ENCODE data around the gene TSEN2.

The TSEN2 gene

GRCh38 chr3:12489368-12489767 lies 5.1 kb downstream of the TSEN2 start:
- H3K36me3 Mint-ChIP-seq, result peaks cover 16% of the 10 kb centered on the region
- no peak for ATAC-seq (ENCODE audit: low read depth)

GRCh38 chr3:12489832-12490231 lies 5.6 kb downstream of the TSEN2 start:
- H3K4me1 Mint-ChIP-seq, result peaks cover 16% of the 10 kb centered on the region
- H3K4me3 Mint-ChIP-seq, result no peak overlapping the region
- H3K36me3 Mint-ChIP-seq, result peaks cover 16% of the 10 kb centered on the region
- no peak for DNase-seq (ENCODE audit: low spot score in 2 of 2)
- ATAC-seq (ENCODE audit: low read depth), result no peak
- no peaks in the 10 kb centered on the region for H3K27me3 Mint-ChIP-seq
- no peak overlapping the region for H3K27ac Mint-ChIP-seq
- no peaks in the 10 kb centered on the region for H3K9me3 Mint-ChIP-seq

More at GRCh38 chr3:12489368-12489767, 5.1 kb downstream of the TSEN2 start:
- H3K9me3 Mint-ChIP-seq, result no peaks in the 10 kb centered on the region
- H3K4me1 Mint-ChIP-seq, result peaks cover 16% of the 10 kb centered on the region
- no peak overlapping the region for H3K27ac Mint-ChIP-seq
- no peaks in the 10 kb centered on the region for H3K27me3 Mint-ChIP-seq
- no peak for DNase-seq (ENCODE audit: low spot score in 2 of 2)
- H3K4me3 Mint-ChIP-seq, result no peak overlapping the region

DNA sequence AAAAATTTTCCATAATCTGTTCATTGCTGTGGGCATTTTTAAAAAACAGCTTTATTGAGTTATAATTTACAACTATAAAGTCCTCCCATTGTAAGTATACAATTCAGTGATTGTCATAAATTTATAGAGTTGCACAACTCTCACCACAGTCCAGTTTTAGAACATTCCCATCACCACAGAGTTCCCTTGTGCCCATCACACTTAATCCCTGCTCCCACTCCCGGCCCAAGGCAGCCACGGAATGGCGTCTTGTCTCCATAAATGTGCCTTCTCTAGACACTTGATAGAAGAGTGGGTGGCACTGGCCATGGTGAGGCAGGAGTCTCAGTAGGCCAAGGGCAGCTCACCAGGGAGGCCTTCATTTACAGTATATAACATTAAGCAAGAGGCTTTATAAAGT lies 6.3 kb downstream of the TSEN2 start:
- H3K4me3 Mint-ChIP-seq, result no peak overlapping the region
- no peak overlapping the region for H3K27ac Mint-ChIP-seq
- DNase-seq (ENCODE audit: low spot score in 2 of 2), result no peak
- H3K4me1 Mint-ChIP-seq, result peaks cover 13% of the 10 kb centered on the region
- H3K27me3 Mint-ChIP-seq, result no peaks in the 10 kb centered on the region
- ATAC-seq (ENCODE audit: low read depth), result no peak
- peaks cover 16% of the 10 kb centered on the region for H3K36me3 Mint-ChIP-seq
- no peaks in the 10 kb centered on the region for H3K9me3 Mint-ChIP-seq

DNA sequence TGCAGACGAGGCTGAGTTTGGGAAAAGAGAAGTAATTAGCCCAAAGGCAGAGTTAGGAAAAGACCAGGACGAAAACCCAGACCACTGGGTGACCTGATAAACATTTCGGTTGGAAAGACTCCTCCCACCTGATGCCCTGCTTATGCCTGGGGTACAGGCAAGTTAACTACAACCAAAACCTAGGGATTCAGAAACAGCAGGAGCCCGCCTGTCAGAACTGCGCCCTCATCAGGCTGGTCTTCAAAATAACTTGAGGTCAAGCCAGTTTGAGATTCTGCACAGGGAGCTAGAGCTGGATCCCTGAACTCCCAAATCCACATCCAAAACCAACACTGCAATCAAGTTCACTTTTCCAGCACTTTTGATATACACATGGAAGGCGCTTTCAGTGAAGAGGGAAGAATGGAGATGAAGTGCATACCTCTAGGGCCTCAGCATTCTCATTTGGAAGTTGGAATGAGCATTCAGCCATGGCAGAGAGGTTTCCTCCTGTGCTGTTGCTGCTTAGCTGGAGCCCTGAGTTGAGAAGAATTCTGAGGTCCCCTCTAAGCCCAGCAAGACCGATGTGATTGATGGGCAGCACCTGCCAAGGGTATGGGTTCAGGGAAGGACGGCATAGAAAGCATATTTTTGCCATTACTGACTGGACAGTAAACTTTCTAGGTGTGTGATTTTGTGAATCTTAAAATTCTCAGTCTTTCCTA lies 11.6 kb downstream of the TSEN2 start:
- no peak overlapping the region for H3K27ac Mint-ChIP-seq
- no peak overlapping the region for H3K4me3 Mint-ChIP-seq
- peaks cover 31% of the 10 kb centered on the region for H3K36me3 Mint-ChIP-seq
- no peaks in the 10 kb centered on the region for H3K4me1 Mint-ChIP-seq
- no peaks in the 10 kb centered on the region for H3K27me3 Mint-ChIP-seq
- no peak for DNase-seq (ENCODE audit: low spot score in 2 of 2)
- no peaks in the 10 kb centered on the region for H3K9me3 Mint-ChIP-seq
- no peak for ATAC-seq (ENCODE audit: low read depth)

- Mint-ChIP-seq H3K9me3 (no peaks in the 10 kb centered on the region), H3K4me3 (no peak overlapping the region), H3K27me3 (no peaks in the 10 kb centered on the region), H3K36me3 (peaks cover 31% of the 10 kb centered on the region), H3K4me1 (no peaks in the 10 kb centered on the region), H3K27ac (no peak overlapping the region)
- no peak for ATAC-seq (ENCODE audit: low read depth)
- no peak for DNase-seq (ENCODE audit: low spot score in 2 of 2)
Observed at GRCh38 chr3:12496453-12496761, 12.1 kb downstream of the TSEN2 start.

GRCh38 chr3:12499474-12499873 lies 15.2 kb downstream of the TSEN2 start:
- Mint-ChIP-seq H3K36me3 (peaks cover 38% of the 10 kb centered on the region), H3K4me1 (no peaks in the 10 kb centered on the region), H3K27ac (no peak overlapping the region), H3K9me3 (no peaks in the 10 kb centered on the region), H3K27me3 (no peaks in the 10 kb centered on the region), H3K4me3 (no peak overlapping the region)
- no peak for DNase-seq (ENCODE audit: low spot score in 2 of 2)
- ATAC-seq (ENCODE audit: low read depth), result no peak

- ATAC-seq (ENCODE audit: low read depth), result no peak
- Mint-ChIP-seq H3K4me3 (no peak overlapping the region), H3K4me1 (no peaks in the 10 kb centered on the region), H3K27ac (no peak overlapping the region), H3K9me3 (no peaks in the 10 kb centered on the region), H3K27me3 (no peaks in the 10 kb centered on the region), H3K36me3 (peaks cover 43% of the 10 kb centered on the region)
- no peak for DNase-seq (ENCODE audit: low spot score in 2 of 2)
Observed at GRCh38 chr3:12501360-12502020, 17.2 kb downstream of the TSEN2 start.

GRCh38 chr3:12503126-12503957 lies 19.1 kb downstream of the TSEN2 start:
- ATAC-seq (ENCODE audit: low read depth), result no peak
- no peak for DNase-seq (ENCODE audit: low spot score in 2 of 2)
- Mint-ChIP-seq H3K4me1 (no peaks in the 10 kb centered on the region), H3K27ac (no peak overlapping the region), H3K9me3 (no peaks in the 10 kb centered on the region), H3K27me3 (no peaks in the 10 kb centered on the region), H3K4me3 (no peak overlapping the region), H3K36me3 (peaks cover 38% of the 10 kb centered on the region)

- Mint-ChIP-seq H3K36me3 (peaks cover 29% of the 10 kb centered on the region), H3K4me1 (no peaks in the 10 kb centered on the region)
Observed at GRCh38 chr3:12506201-12506709, 22.0 kb downstream of the TSEN2 start.

DNA sequence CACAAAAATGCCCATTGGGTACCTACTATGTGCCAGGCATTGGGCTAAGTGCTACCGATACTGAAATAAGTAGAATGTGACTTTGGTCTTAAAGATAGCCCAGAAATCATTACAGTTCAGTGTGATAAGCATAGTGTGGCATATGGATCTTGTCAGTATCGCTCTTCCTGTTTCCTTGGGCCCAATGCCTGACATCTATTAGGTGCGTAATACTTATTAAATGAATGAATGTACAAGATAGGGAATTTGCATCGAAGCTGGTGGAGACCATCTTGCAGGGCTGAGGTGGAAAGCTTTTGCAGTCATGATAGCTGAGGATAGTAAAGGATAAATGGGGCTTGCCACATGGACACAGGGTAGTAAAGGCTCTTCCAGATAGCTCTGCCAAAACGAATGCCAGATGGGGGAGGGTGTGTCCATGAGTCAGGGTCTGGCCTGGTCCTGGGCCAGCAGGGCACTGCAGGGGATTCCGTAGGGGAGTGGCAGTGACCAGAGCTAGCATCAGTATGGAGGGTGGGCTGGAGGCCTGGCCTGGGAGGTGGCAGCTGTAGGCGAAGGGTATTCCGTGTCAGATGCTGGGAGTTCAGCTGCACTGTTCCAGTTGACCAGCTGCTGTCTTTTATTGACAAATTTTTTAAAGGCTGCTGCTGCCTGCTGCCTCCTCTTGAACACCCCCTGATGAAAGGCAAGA lies 23.5 kb downstream of the TSEN2 start:
- no peaks in the 10 kb centered on the region for H3K27me3 Mint-ChIP-seq
- peaks cover 33% of the 10 kb centered on the region for H3K36me3 Mint-ChIP-seq
- no peaks in the 10 kb centered on the region for H3K4me1 Mint-ChIP-seq
- DNase-seq (ENCODE audit: low spot score in 2 of 2) (no peak), ATAC-seq (ENCODE audit: low read depth) (no peak)
- H3K27ac Mint-ChIP-seq, result no peak overlapping the region
- no peak overlapping the region for H3K4me3 Mint-ChIP-seq
- no peaks in the 10 kb centered on the region for H3K9me3 Mint-ChIP-seq

More at GRCh38 chr3:12506201-12506709, 22.0 kb downstream of the TSEN2 start:
- no peak for ATAC-seq (ENCODE audit: low read depth)
- Mint-ChIP-seq H3K4me3 (no peak overlapping the region), H3K27ac (no peak overlapping the region), H3K9me3 (no peaks in the 10 kb centered on the region), H3K27me3 (no peaks in the 10 kb centered on the region)
- DNase-seq (ENCODE audit: low spot score in 2 of 2), result no peak

DNA sequence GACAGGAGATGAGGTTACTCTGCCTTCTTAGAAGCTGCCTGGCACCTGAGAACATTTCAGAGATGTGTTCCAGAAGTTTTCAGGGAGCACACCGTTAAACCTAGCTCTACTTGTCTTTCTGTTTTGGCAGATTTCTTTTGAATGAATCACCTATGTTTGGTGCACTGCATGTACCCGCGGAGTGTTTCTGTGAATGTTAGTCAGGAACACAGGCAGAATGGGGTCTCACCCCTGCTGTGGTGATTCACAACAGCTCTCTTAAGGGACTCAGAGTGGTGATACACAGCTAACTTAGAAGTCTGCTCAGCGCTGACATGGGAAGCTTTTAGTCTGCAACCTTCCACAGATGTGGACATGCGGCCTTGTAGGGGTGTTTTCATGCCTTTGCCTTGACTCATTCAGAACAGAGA lies 24.0 kb downstream of the TSEN2 start:
- Mint-ChIP-seq H3K4me3 (no peak overlapping the region), H3K9me3 (no peaks in the 10 kb centered on the region), H3K36me3 (peaks cover 30% of the 10 kb centered on the region), H3K27ac (no peak overlapping the region), H3K27me3 (no peaks in the 10 kb centered on the region), H3K4me1 (no peaks in the 10 kb centered on the region)
- no peak for ATAC-seq (ENCODE audit: low read depth)
- DNase-seq (ENCODE audit: low spot score in 2 of 2), result no peak

- Mint-ChIP-seq H3K4me3 (no peak overlapping the region), H3K36me3 (peaks cover 22% of the 10 kb centered on the region), H3K27ac (no peak overlapping the region), H3K27me3 (no peaks in the 10 kb centered on the region), H3K4me1 (no peaks in the 10 kb centered on the region), H3K9me3 (no peaks in the 10 kb centered on the region)
- DNase-seq (ENCODE audit: low spot score in 2 of 2) (no peak), ATAC-seq (ENCODE audit: low read depth) (no peak)
Observed at GRCh38 chr3:12509466-12509865, 25.2 kb downstream of the TSEN2 start.

GRCh38 chr3:12512534-12513118 lies 28.3 kb downstream of the TSEN2 start:
- no peak for DNase-seq (ENCODE audit: low spot score in 2 of 2)
- Mint-ChIP-seq H3K27me3 (no peaks in the 10 kb centered on the region), H3K4me1 (no peaks in the 10 kb centered on the region), H3K9me3 (no peaks in the 10 kb centered on the region), H3K4me3 (no peak overlapping the region), H3K36me3 (peaks cover 16% of the 10 kb centered on the region), H3K27ac (no peak overlapping the region)
- no peak for ATAC-seq (ENCODE audit: low read depth)

Measured in memory B cell (primary cell).